Memory B cell (primary cell): Measurements from ENCODE around the gene HTR3A.
"Not testable (repeated sequence)": the region's sequence is repeated elsewhere in the genome, so short reads cannot be mapped to it uniquely, and the experiment has no call there.

Source experiments
- ATAC-seq: fragments of 150-1000 bp; cut with Tn5 transposase; 2 replicates; pipeline ENCODE4 v1.10.0; 2021; ENCODE audit warnings: low read depth, mild to moderate bottlenecking, moderate library complexity
- DNase-seq, 2 donors: peaks; one replicate each; pipeline ENCODE4 v3.0.0; 2022; ENCODE audit warnings: low spot score in 2 of 2
- H3K27ac Mint-ChIP-seq: one replicate; pipeline ENCODE4 v1.8.0; 2022; ENCODE audit warnings: mild to moderate bottlenecking, moderate library complexity, mixed read lengths
- H3K27me3 Mint-ChIP-seq: one replicate; pipeline ENCODE4 v1.8.0; 2022; ENCODE audit warnings: mixed read lengths
- H3K36me3 Mint-ChIP-seq: one replicate; pipeline ENCODE4 v1.8.0; 2022; ENCODE audit warnings: mild to moderate bottlenecking, mixed read lengths
- H3K4me1 Mint-ChIP-seq: one replicate; pipeline ENCODE4 v1.8.0; 2022; ENCODE audit warnings: mixed read lengths
- H3K4me3 Mint-ChIP-seq: one replicate; pipeline ENCODE4 v1.8.0; 2022; ENCODE audit warnings: mild to moderate bottlenecking, moderate library complexity, mixed read lengths
- H3K9me3 Mint-ChIP-seq: one replicate; pipeline ENCODE4 v1.8.0; 2022; ENCODE audit warnings: mixed read lengths

Gene HTR3A

DNA sequence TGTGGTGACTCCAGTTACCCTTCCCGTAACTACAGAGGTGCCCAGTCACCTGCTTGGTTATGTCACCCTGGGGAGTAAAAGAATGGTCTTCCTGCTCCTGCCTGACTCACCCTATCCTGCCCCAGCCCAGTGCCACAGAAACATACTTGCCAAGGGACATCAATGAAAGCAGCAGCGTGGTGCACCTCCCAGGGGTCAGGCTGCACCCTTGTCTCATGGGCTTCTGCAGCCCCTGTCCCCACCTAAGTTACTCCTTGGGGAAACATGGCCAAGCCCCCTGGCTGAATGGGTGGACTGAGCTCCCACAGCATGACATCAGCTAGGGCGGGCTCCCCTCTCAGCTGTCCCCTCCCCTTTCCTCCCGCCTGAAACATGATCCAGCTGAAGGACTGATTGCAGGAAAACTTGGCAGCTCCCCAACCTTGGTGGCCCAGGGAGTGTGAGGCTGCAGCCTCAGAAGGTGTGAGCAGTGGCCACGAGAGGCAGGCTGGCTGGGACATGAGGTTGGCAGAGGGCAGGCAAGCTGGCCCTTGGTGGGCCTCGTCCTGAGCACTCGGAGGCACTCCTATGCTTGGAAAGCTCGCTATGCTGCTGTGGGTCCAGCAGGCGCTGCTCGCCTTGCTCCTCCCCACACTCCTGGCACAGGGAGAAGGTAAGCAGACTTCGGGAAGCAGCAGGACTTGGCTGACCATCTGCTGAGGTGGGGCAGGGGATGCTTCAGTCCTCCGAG lies at the start of gene HTR3A:
Gene HTR3A (plus strand): TSS at position 368 of the 730 bp plus-strand sequence. CDS start 218 bp downstream, at position 586.
- no peaks in the 10 kb centered on the region for H3K36me3 Mint-ChIP-seq
- H3K4me1 Mint-ChIP-seq = peaks cover 58% of the 10 kb centered on the region
- no peak for ATAC-seq
- no peaks in the 10 kb centered on the region for H3K27me3 Mint-ChIP-seq
- H3K9me3 Mint-ChIP-seq = no peaks in the 10 kb centered on the region
- H3K4me3 Mint-ChIP-seq = no peak within 1 kb of the TSS
- peak within 1 kb of the TSS; percentile 98 for H3K27ac Mint-ChIP-seq
- no peak for DNase-seq

DNA sequence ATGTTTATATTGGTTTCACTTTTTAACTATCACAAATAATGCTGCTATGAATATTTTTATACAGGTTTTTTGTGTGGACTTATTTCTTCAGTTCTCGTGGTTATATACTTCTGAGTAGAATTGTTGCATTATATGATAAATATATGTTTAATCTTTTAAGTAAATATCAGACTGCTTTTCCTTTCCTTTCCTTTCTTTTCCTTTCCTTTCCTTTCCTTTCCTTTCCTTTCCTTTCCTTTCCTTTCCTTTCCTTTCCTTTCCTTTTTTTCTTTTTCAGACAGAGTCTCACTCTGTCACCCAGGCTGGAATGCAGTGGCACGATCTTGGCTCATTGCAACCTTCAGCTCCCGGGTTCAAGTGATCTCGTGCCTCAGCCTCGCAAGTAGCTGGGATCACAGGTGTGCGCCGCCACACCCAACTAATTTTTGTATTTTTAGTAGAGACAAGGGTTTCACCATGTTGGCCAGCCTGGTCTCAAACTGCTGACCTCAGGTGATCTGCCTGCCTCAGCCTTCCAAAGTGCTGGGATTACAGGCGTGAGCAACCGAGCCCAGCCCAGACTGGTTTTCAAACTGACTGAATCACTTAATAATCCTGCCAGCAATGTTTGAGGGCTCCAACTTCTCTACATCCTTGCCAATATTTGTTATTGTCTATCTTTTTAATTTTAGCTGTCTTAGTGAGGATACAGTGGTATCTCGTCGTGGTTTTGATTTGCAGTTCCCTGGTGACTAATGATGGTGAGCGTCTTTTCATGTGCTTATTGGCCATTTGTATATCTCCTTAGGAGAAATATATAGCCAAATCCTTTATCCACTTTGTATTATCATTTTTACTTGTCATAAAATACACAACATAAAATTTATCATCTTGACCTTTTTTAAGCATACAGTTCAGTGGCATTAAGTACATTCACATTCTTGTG lies 48.4 kb upstream of the HTR3A start:
- H3K9me3 Mint-ChIP-seq = no peaks in the 10 kb centered on the region
- peak overlapping the region; percentile 2 for H3K4me3 Mint-ChIP-seq
- peak overlapping the region; percentile 0 for H3K27ac Mint-ChIP-seq
- DNase-seq (no peak), ATAC-seq (peak; percentile 45)
- peaks cover 1% of the 10 kb centered on the region for H3K27me3 Mint-ChIP-seq
- peaks cover 13% of the 10 kb centered on the region for H3K4me1 Mint-ChIP-seq
- no peaks in the 10 kb centered on the region for H3K36me3 Mint-ChIP-seq

DNA sequence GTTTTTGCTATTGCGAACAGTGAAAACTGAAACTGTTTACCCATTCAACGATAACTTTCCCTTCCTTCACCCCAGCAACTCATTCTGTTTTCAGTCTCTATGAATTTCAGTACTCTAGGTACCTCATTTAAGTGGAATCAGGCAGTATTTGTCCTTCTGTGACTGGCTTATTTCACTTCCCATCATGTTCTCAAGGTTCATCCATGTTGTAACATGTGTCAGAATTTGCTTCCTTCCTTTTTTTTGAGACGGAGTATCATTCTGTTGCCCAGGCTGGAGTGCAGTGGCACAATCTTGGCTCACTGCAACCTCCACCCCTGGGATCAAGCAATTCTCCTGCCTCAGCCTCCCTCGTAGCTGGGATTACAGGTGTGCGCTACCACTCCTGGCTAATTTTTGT lies 46.6 kb upstream of the HTR3A start:
- no peak for ATAC-seq
- Mint-ChIP-seq H3K36me3 (no peaks in the 10 kb centered on the region), H3K9me3 (no peaks in the 10 kb centered on the region), H3K27ac (no peak overlapping the region), H3K27me3 (no peaks in the 10 kb centered on the region), H3K4me3 (no peak overlapping the region), H3K4me1 (peaks cover 13% of the 10 kb centered on the region)
- no peak for DNase-seq

DNA sequence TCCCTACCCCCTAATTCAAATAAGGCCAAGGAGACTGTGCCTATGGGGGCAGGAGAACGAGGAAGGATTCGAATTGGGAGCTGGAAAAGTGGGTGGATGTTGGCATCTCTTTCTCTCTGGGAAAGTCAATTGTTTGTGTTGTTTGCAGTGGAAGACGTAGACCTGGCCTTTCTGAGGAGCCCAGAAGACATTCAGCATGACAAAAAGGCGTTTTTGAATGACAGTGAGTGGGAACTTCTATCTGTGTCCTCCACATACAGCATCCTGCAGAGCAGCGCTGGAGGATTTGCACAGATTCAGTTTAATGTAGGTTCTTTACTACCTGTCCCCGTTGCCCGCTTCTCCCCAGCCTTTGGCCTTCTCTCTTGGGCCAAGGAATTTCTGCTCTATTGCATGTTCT lies 42.1 kb upstream of the HTR3A start:
- H3K9me3 Mint-ChIP-seq = no peaks in the 10 kb centered on the region
- peaks cover 2% of the 10 kb centered on the region for H3K27me3 Mint-ChIP-seq
- no peak for DNase-seq
- peaks cover 15% of the 10 kb centered on the region for H3K4me1 Mint-ChIP-seq
- no peak for ATAC-seq
- H3K36me3 Mint-ChIP-seq = no peaks in the 10 kb centered on the region
- no peak overlapping the region for H3K4me3 Mint-ChIP-seq
- no peak overlapping the region for H3K27ac Mint-ChIP-seq

DNA sequence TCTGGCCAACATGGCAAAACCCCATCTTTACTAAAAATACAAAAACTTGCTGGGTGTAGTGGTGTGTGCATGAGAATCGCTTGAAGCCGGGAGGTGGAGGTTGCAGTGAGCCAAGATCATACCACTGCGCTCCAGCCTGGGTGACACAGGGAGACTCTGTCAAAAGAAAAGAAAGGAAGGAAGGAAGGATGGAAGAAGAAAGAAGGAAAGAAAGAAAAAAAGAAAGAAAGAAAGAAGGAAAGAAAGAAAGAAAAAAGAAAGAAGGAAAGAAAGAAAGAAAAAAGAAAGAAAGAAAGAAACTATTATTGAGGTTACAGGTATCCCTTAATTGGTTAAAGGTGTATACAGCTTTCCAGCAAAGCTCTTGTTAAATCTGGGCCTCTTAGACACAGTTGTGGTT lies 40.7 kb upstream of the HTR3A start:
- peaks cover 12% of the 10 kb centered on the region for H3K4me1 Mint-ChIP-seq
- H3K27ac Mint-ChIP-seq = peak overlapping the region; percentile 74
- H3K4me3 Mint-ChIP-seq, DNase-seq, ATAC-seq, H3K36me3 Mint-ChIP-seq, H3K27me3 Mint-ChIP-seq, H3K9me3 Mint-ChIP-seq: not testable (repeated sequence)

DNA sequence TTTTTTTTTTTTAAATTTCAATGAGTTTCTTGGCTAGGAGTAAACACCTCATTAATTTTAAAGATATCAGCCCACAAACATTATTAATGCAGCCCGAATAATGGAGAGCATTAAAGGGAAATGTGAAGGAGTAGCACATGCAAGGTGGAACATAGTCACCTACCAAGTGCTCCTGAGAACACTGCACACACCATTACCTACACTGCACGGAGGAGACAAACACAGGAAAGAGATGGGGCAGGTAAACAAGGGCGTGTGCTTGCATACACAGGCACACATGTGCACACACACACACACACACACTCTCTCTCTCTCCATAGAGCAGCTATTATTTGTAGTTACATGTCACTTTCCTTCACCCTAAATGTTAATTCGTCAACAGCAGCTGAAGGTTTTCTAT lies 40.1 kb upstream of the HTR3A start:
- Mint-ChIP-seq H3K27me3 (peaks cover 2% of the 10 kb centered on the region), H3K4me3 (no peak overlapping the region), H3K36me3 (no peaks in the 10 kb centered on the region), H3K27ac (peak overlapping the region; percentile 32), H3K9me3 (no peaks in the 10 kb centered on the region), H3K4me1 (peaks cover 12% of the 10 kb centered on the region)
- ATAC-seq (no peak), DNase-seq (no peak)

DNA sequence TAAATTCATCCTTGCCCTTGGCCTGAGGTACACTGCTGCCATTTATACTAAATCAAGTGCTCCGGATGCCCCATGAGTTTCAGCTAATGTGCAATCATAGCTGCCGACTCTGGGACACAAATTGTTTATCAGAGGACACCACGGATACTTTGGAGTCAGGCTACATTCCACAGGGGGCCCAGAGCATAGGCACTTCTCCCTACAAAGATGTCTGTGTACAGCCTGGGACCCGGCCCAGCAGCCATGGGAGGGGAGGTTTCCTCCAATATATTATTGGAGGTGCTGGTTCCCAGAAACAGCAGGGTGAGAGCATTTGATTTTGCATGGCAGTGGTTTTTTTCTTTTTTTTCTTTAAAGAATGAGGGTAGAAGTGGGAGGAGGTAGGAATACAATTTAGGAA lies 39.0 kb upstream of the HTR3A start:
- H3K4me3 Mint-ChIP-seq = no peak overlapping the region
- H3K4me1 Mint-ChIP-seq = peaks cover 12% of the 10 kb centered on the region
- no peaks in the 10 kb centered on the region for H3K36me3 Mint-ChIP-seq
- H3K27me3 Mint-ChIP-seq = peaks cover 2% of the 10 kb centered on the region
- no peak for ATAC-seq
- no peak for DNase-seq
- H3K27ac Mint-ChIP-seq = no peak overlapping the region
- no peaks in the 10 kb centered on the region for H3K9me3 Mint-ChIP-seq

DNA sequence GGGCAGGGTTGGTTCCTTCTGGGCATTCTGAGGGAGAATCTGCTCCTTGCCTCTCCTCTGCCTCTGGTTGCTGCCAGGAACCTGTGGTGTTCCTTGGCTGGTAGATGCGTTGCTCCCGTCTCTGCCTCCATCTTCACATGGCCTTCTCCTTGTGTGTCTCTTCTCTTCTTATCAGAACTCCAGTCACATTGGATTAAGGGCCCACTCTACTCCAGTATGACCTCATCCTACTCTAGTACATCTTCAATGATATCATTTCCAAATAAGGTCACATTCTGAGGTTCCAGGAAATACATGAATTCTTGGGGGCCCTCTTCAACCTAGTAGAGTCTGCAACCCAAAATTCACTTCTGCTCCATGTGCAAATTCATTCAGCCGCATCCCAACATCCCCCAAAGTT lies 37.0 kb upstream of the HTR3A start:
- no peaks in the 10 kb centered on the region for H3K36me3 Mint-ChIP-seq
- ATAC-seq (no peak), DNase-seq (no peak)
- H3K4me3 Mint-ChIP-seq = no peak overlapping the region
- H3K4me1 Mint-ChIP-seq = peaks cover 12% of the 10 kb centered on the region
- H3K27ac Mint-ChIP-seq = no peak overlapping the region
- no peaks in the 10 kb centered on the region for H3K9me3 Mint-ChIP-seq
- peaks cover 2% of the 10 kb centered on the region for H3K27me3 Mint-ChIP-seq

DNA sequence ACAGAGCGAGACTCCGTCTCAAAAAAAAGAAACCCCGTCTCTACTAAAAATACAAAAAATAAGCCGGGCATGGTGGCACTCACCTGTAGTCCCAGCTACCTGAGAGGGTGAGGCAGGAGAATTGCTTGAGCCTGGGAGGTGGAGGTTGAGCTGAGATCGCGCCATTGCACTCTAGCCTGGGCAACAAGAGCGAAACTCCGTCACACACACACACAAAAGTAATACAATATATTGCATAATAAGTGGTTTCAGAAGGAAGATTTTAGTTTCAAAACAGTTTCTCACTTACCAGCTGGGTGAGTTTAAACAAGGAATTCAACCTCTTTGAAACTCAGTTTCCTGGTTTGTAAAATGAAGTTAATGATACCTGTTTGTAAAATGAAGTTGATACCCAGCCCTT lies 32.7 kb upstream of the HTR3A start:
- Mint-ChIP-seq H3K36me3 (no peaks in the 10 kb centered on the region), H3K27me3 (peaks cover 1% of the 10 kb centered on the region), H3K27ac (no peak overlapping the region), H3K4me3 (no peak overlapping the region), H3K4me1 (peaks cover 12% of the 10 kb centered on the region), H3K9me3 (no peaks in the 10 kb centered on the region)
- no peak for ATAC-seq
- no peak for DNase-seq

DNA sequence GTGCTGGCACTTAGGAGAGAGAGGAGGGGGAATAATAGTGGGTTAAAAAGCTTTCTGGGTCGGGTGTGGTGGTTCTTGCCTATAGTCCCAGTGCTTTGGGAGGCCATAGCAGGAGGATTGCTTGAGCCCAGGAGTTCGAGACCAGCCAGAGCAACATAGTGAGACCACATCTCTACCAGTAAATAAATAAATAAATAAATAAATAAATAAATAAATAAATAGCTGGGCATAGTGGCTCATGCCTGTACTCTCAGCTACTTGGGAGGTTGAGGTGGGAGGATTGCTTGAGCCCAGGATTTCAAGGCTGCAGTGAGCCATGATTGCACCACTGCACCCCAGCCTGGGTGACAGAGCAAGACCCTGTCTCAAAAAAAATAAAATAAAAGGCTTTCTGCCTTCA lies 28.7 kb upstream of the HTR3A start:
- not testable (repeated sequence) for DNase-seq, H3K9me3 Mint-ChIP-seq, H3K27me3 Mint-ChIP-seq, H3K36me3 Mint-ChIP-seq, ATAC-seq, H3K4me3 Mint-ChIP-seq
- H3K4me1 Mint-ChIP-seq = peaks cover 20% of the 10 kb centered on the region
- H3K27ac Mint-ChIP-seq = peak overlapping the region; percentile 28

DNA sequence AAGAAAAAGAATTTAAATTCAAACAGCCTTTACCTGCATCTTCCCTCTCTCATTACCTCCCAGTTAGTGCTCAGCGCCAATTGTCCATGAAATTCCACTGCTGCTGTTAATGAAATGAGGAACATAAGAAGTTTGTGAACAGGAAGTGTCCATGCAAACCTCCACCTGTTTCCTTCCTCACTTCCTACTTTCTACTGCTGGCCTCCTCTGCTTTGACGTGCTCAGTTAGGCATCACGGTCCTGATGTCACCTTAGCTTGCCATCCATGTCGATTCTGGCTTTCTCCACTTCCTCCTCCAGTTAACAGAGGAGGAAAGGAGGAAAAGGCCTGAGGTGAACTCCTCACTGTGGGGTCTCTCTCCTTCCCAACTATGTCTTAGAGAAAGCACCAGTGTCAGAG lies 26.9 kb upstream of the HTR3A start:
- Mint-ChIP-seq H3K27ac (no peak overlapping the region), H3K27me3 (peaks cover 5% of the 10 kb centered on the region), H3K36me3 (no peaks in the 10 kb centered on the region), H3K4me3 (peak overlapping the region; percentile 6), H3K4me1 (peaks cover 20% of the 10 kb centered on the region), H3K9me3 (no peaks in the 10 kb centered on the region)
- DNase-seq = peak in 1 of 2 donors; percentile 11
- peak; percentile 86 for ATAC-seq

DNA sequence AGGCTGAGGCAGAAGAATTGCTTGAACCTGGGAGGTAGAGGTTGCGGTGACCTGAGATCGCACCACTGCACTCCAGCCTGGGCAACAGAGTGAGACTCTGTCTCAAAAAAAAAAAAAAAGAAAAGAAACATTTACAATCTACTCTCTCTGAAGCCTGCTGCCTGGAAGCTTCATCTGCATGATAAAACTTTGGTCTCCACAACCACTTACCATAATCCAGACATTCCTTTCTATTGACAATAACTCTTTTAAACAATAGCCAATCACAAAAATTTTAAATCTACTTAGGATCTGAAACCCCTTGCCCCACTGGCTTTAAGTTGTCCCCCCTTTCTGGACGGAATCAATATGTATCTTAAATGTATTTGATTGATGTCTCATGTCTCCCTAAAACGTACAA lies 25.0 kb upstream of the HTR3A start:
- peaks cover 5% of the 10 kb centered on the region for H3K27me3 Mint-ChIP-seq
- H3K4me3 Mint-ChIP-seq = no peak overlapping the region
- no peak overlapping the region for H3K27ac Mint-ChIP-seq
- H3K4me1 Mint-ChIP-seq = peaks cover 20% of the 10 kb centered on the region
- ATAC-seq (no peak), DNase-seq (no peak)
- H3K36me3 Mint-ChIP-seq = no peaks in the 10 kb centered on the region
- no peaks in the 10 kb centered on the region for H3K9me3 Mint-ChIP-seq

DNA sequence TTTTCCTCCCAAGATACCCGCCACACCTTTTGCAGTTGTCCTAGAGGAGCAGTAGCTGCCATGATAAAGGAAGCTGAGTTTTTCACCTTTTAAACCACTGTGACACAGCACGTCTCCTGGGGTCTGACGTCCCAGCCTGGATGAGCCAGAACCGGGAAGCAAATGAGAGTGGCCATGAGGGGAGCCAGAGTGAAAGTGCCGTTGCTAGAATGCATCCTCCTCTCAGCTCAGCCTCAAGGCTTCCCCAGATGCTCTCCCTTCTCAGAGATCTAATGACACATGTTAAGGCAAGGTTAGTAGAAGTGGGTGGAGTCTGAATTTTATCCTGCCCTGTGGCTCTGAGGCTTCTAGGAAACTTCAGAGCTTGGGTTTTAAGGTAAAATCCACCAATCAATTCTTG lies 23.4 kb upstream of the HTR3A start:
- H3K27me3 Mint-ChIP-seq = peaks cover 4% of the 10 kb centered on the region
- DNase-seq (no peak), ATAC-seq (no peak)
- H3K36me3 Mint-ChIP-seq = no peaks in the 10 kb centered on the region
- H3K9me3 Mint-ChIP-seq = no peaks in the 10 kb centered on the region
- H3K4me3 Mint-ChIP-seq = no peak overlapping the region
- no peak overlapping the region for H3K27ac Mint-ChIP-seq
- peaks cover 14% of the 10 kb centered on the region for H3K4me1 Mint-ChIP-seq

DNA sequence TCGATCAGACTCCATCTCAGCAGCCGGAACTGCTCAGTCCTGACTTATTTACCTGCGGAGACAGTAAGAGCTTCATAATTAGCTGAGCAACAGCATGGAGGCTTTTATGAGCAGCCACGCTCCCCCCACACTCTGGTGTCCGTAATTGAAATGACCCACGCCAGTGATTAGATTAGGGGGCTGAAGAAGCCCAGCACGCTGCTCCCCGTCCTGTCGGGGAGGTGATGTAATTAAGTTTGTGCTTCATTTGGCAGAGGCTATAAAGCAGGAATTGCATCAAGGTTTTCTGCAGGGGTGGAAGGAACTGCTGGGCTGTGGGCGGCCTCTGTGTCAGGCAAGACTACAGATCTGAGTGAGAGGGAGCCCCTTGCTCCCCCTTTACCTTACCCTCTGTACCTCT lies 22.8 kb upstream of the HTR3A start:
- no peak overlapping the region for H3K4me3 Mint-ChIP-seq
- peaks cover 10% of the 10 kb centered on the region for H3K4me1 Mint-ChIP-seq
- H3K9me3 Mint-ChIP-seq = no peaks in the 10 kb centered on the region
- H3K27me3 Mint-ChIP-seq = peaks cover 4% of the 10 kb centered on the region
- ATAC-seq (no peak), DNase-seq (no peak)
- no peak overlapping the region for H3K27ac Mint-ChIP-seq
- no peaks in the 10 kb centered on the region for H3K36me3 Mint-ChIP-seq
